NCI-H187 treated with DMSO at 0.1 percent for 48 hours (cell line): ENCODE measurements around the gene TAC3.
"Not testable (repeated sequence)": the region's sequence is repeated elsewhere in the genome, so short reads cannot be mapped to it uniquely, and the experiment has no call there.

Source experiments
- DNase-seq: peaks from one replicate; lab custom pipeline; 2025; lab: John Stamatoyannopoulos, UW

Gene TAC3

DNA sequence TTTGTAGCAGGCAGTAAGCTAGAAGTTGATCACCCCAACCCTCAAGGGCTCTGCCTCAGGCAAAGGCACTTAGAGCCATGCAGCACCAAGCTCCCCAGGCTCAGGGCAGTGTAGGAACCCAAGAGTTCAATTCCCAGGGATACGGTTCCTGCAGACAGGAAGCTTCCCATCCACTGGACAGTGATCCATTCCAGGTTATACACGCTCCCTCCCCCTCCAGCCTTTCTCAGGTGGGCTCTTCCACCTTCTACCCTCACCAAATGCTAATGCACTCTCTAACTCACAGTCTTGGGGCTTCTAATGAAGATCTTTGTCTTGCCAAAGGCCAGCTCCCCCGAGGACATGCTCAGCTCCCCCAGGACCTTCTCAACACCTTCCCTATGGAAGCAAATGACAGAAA lies 20.9 kb upstream of the TAC3 start:
- DNase-seq = no peak

DNA sequence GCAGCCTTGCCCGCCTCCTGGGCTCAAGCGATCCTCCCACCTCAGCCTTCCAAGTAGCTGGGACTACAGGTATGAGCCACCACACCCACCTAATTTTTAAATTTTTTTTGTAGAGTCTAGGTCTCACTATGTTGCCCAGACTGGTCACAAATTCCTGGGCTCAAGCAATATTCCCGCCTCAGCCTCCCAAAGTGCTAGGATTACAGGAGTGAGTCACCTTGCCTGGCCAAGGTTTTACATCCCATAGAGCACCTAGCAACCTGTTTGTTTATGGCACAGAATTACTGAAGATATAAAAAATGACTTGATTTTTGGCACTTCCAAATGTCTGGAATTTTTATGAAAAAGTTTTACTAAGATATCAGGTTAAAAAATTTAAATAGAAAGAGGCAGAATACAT lies 17.1 kb upstream of the TAC3 start:
- DNase-seq = no peak

DNA sequence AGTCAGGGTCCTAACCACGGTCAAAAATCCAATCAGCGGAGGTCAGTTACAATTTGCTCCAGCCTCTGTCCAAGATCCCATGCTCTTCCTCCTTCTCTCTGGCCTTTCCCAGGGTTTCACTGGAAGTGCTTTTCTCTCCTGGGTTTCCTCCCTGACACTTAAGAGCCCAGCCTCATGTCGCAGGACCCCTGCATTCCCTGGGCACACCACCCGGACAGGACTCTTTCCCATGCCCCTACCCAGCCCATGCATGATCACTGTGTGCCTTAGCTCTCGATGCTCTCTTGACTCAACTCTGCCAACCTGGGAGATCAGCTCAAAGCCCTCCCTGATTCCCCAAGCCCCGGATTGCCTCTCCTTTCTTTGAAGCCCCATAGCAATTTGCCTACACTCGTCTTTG lies 15.5 kb upstream of the TAC3 start:
- DNase-seq = no peak

DNA sequence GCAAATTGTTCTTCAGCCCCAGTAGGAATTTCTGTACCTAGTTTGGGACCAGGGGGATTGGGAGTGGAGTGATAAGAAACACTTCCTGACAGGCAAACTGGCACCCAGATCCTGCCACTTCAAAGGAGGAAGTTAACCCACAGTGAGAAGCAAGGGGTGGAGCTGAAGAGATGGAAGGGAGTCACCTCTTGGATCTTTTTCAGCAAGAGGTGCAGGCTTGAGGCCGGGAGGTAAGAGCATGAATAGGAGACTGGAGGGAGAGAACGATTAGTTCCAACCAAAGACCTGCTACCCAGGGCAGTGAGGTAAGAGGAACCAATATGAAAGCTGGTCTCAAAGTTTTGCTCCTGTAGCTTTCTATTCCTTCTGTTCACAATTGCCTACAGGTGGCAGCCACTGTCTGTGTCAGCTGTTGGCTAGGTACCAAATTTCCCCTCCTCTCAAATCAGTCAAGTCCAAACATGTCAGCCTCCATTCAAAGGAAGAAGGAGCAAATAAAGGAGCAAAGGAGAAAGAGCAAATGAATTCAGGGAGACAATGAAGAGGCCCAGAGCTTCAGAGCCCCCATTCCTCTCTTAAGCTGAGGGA lies 14.9 kb upstream of the TAC3 start:
- DNase-seq = peak; percentile 71

DNA sequence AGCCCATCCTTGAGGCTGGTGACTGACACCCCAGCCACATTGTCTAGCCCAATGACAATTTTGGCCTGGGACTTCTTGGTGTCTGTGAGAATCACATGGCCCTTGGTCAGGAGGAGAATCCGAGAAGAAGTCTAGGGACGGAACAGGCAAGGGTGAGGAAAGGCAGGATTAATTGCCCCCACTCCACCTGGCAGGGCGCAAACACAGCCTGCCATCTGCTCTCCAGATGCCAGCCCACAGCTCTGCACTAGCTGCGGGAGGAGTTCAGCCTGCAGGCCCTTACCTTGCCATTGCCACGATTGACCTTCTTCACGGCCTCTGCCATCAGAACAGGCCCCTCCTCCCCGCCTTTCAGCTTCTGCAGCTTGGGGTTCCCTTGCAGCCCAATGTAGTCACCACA lies 13.1 kb upstream of the TAC3 start:
- DNase-seq = no peak

DNA sequence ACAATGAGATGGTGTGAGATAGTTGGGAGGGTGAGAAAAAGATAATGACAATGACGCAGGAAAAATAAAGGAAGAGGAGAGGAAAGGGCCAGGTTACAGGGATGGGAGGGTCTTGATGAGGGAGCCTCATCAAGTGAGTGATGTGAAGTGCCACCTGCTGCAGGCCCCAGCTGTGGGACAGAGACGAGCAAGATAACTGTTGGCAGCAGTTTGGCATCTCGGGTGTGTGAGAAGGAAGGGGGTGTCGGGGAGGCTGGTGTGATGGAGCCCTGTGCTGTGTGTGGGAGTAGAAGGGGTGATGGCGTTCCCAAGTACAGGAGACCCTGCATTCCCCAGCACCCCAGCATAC lies 11.4 kb upstream of the TAC3 start:
- DNase-seq = no peak

DNA sequence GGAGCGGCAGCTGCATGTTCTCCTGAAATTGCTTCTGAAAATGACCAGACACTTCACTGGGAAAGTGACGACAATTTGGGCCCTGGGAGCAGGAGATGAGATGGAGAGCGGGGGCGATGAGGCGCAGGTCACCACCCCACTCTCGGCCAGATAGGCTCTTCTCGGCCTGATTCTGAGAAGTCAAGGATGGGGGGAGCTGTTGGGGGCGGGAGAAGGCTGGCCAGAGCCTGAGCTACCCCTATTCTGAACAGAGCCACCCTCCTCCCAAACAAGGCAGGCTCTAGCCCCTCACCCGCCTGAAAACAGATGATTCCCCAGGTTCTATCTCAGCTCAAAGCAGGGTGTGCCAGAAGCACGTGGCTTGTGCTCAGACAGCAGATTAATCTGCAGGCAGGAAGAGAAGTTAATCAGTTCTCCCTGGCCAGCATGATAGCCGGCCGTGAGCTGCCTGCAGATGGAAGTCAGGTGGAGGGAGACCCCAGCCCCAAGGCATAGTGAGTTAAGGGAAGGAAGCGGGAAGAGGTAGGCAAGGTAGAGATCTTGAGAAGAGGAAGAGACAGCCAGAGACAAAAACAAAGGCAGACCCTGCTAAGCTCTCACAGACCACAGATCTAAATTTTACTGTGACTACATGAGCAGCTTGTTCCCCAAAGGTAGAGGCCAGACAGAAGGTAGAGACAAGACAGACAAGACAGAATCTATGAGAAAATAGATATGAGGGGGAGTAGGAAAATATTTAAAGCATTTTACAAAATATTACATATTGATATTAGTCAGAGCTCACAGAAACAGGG lies 10.9 kb upstream of the TAC3 start:
- DNase-seq = no peak

DNA sequence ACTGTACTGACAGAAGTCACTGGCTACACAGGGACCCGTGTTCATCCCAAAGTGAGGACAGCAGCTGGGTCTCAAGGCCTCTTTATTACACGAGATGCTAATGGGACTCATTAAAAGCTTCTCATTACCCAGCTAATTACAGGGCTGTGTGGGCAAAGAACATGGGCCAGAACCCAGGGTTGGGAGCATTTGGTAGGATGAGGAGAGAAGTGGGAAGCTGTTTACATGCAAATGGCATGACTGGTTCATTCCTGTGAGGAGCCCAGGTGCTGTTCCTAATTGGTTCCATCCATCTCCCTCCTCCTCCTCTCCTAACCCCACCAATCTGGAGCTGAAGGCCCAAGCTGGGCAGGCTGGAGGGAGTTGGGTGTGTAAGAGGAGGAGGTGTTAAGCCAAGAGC lies 8.9 kb upstream of the TAC3 start:
- DNase-seq = no peak

DNA sequence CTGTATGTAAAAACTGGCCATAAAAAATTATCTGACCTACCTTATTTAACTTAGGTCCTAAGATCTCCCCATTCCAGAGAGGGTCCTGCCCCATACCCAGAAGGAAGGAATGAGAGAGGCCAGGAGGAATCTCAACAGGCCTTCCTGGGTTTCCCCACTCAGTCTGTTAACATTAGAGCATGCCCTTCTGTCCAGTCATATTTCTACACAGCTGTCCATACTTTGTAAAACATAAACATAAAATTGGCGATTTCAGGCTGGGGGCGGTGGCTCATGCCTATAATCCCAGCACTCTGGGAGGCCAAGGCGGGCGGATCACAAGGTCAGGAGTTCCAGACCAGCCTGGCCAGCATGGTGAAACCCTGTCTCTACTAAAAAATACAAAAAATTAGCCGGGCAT lies 6.0 kb upstream of the TAC3 start:
- not testable (repeated sequence) for DNase-seq

DNA sequence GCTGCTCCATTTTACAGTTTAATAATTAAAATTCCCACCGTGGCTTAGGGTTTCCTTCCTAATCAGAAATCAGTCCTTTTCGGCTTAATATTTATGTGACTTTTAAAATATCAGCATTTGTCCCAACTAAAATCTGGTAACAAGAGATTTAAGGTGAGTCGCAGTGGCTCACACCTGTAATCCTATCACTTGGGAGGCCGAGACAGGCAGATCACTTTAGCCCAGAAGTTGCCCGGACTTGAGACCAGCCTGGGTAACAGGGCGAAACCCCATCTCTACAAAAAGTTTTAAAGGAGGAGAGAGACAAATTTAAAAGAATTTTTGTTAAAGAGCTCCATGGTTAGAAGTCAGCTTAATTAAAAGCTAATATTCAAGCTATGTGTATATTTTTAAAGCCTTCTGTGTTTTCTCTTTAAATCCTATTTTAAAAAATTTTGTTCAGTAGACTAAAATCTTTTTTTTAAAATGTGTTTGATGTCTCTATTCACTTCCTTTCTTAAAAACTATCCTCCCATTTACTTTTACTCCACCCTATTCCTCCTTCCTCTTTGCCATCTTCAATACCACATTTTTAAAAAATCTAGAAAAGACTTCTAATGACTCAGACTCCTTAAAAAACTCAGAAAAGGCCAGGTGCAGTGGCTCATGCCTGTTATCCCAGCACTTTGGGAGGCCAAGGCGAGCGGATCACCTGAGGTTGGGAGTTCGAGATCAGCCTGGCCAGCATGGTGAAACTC lies 3.8 kb upstream of the TAC3 start:
- DNase-seq = no peak

DNA sequence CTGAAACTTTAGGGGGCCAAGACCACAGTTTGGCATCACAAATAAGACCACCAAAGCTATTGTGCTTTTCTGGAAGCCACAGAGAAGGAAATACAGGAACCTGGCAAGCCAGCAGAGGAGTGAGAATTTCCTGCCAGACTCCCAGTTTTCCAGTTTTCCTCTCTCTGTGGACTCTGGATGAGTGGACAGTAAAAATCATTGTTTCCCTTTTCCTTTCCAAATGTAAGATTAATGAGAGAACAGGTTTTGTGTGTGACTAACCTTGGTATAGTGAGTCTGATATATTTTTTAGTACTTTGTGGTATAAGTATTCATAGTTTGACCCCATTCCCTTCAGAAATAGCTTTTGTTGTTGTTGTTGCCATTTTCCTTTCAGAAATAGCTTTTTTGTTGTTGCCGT lies 2.6 kb upstream of the TAC3 start:
- no peak for DNase-seq

DNA sequence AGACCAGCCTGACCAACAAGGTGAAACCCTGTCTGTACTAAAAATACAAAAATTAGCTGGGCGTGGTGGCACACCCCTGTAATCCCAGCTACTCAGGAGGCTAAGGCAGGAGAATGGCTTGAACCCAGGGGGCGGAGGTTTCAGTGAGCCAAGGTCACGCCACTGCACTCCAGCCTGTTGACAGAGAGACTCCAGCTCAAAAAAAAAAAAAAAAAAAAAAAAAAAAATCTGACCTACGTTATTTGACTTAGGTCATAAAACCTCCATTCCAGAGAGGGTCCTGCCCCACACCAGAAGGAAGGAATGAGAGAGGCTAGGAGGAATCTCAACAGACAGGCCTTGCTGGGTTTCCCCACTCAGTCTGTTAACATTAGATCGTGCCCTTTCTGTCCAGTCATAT lies 2.0 kb upstream of the TAC3 start:
- DNase-seq = not testable (repeated sequence)

DNA sequence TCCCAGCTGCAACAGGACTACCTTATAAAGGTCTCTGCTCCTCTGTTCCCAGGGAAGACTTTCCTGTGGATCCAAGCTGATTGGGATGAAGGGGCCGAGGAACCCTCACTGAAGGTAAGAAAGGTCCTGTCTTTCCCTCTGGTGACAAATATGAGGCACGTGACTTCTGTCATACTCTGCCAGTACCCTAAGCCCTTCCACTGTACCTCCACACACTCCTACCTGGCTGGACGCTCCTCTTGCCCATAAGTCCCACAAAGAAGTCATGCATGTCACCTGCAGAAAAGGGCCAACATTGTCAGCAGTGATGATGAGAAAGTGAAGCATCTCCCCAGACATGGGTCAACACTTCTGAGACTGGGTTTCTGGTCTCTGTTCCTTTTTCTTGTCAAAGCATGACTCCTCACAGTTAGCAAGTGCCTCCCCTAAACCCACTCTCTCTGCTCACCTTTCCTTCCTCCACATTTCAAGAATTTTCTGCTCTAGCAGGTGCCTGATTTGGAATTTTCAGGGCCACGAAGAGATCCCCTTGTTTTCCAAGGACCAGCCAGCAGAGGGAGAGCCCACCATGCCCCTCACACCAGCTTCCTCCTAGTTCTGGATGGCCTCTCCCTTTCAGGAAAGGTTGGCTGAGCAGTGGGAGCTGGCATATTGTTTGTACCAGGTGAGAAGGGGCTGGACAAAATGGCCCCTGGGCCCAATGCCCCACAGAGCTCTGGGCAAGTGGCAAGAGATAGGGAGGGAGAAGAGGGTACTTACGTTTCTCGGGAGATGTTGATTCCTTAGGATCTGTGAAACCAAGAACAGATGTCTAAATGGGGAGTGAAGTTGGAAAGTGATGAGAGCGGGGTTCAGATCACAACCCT lies 3.5 kb downstream of the TAC3 start:
- DNase-seq = no peak

DNA sequence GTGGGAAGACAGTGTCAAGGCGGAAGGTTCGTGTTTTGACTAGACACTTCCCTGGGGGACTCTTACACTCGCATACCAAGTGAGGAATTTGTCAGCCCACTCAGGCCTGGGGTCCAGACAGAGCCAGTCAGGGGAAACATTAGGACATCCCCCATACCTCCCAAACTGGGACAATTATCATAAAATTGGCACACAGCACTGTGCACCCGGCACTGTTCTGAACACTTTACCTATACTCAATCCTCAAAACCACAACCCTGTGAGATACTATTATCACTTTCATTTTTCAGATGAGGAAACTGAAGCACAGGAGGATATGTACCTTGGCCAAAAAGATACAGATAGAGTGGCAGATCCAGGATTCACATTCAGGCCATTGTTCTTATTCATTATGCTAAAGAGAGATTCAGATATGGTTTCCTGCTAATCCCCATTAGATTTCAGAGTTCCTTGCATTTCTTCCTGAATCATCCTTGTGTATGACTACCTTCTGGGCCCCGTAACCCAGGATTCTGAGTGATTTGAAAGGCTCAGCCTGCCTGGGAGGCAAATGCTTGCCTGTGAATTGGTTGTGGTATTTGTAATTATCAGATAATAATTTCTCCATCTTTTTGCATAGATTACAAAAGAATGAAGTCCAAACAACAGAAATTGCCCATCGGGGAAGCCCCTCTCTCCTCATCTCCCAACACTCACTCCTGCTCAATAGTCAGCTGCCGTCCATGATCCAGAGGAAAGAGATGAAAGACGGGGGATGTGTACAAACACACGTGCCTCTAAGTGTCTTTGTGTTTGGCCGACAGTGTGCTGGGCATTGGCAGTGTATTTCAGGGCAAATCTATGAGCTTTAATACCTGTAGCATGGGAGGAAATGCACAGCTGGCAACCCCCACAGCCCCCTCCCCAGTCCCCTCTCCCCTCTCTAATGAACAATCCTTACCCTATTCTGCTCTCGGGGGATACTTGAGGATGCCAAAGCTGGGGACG lies 4.6 kb downstream of the TAC3 start:
- no peak for DNase-seq

DNA sequence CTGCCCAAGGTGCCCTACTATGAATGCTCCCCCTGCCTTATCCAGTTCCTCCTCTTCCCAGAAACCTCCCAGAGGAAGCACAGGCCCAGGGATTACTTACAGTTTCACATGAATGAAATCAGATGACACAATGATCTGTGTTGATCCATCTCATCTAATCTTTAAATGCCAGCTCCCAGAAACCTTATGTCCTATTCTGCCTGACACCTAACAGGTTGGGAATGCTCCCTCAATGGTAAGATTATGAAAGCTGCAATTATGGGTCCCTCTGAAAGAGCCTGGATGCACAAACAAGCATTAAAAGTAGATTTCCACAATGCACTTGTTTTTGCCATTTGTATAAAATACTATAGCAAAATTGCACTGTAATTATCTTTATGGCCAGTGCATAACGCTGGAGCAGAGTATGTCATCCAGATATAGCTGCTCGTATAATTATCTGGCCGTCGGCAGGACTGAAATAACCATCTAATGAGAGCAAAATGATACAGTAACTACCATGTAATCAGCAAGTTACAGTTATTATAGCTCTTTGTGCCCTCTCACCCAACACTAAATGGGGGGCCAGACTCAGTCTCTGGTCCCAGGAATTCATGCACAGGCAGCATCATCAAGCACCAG lies 5.6 kb downstream of the TAC3 start:
- DNase-seq = no peak

DNA sequence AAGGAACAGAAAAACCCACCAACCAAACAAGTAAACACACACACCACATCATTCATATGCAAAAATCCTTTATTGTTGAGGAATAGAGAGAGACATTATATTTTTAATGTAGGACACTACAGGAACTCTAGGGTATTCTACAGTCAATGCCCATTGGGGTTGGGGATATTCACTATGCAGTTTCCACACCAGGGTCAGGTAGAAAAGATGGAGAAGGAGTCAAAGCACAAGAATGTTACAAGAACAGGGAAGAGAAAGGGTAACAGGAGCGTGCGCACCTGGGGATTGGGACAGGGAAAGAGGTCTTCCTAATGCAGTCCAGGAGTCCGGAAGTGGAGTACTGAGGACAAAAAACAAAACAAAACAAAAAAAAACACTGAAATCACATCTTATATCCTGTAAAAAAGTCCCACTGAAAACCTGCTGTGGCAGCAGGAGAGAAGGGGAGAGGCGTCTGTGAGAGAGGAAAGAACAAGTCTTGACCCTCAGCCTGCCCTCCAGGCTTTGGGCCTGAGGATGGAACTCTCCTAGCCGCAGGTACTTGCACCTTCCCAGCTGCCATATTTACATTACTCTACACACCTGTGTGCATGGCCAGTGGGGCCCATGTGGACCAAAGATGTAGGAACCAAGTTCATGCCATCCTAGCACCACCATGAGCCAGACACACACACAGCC lies 6.2 kb downstream of the TAC3 start:
- no peak for DNase-seq

DNA sequence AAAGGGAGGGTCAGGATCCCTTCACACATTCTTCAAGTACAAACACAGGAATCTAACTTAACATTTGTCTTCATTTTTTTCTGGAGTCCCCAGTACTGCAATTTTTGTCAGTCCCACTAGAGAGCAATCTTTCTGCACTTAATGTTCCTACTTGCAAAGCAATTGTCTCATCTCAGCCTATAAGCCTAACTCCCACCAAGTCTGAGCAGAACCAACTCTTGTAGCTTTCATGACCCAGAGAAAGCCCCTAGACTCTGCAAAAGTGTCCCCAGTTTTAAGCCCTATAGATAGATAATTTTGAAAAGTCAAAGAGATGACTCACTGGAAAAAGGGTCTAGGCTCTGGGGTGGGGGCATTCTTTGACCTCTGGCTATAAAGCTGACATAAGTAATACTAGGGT lies 8.2 kb downstream of the TAC3 start:
- DNase-seq = peak; percentile 40

DNA sequence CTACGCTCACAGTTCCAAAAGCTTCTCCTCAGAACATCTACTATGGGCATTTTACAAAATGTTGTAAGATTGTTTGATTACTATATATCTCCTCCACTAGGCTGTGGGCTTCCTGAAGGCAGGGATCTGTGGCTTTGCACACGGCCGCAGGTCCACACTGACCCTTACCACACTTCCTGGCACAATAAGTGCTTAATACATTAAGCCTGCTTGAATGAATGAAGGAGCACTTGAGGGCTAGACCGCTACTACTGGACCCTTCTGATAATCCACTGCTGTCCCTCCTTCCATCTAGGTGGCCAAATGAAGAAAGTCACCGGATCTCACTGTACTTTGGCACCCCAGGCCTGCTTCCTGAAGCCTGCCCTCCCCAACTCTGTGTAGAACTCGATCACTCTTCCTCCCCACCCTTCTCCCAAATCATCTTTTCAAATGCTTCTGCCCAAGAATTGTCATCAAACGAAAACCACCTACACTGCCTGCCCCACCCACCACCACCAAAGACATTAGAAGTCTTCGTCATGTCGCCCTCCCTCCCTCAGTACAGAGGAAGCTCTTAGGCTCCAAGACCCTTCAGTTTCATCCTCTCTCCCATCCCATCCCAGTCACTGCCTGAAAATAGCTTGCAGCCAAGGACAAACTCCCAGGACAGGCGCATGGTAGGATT lies 9.4 kb downstream of the TAC3 start:
- no peak for DNase-seq

DNA sequence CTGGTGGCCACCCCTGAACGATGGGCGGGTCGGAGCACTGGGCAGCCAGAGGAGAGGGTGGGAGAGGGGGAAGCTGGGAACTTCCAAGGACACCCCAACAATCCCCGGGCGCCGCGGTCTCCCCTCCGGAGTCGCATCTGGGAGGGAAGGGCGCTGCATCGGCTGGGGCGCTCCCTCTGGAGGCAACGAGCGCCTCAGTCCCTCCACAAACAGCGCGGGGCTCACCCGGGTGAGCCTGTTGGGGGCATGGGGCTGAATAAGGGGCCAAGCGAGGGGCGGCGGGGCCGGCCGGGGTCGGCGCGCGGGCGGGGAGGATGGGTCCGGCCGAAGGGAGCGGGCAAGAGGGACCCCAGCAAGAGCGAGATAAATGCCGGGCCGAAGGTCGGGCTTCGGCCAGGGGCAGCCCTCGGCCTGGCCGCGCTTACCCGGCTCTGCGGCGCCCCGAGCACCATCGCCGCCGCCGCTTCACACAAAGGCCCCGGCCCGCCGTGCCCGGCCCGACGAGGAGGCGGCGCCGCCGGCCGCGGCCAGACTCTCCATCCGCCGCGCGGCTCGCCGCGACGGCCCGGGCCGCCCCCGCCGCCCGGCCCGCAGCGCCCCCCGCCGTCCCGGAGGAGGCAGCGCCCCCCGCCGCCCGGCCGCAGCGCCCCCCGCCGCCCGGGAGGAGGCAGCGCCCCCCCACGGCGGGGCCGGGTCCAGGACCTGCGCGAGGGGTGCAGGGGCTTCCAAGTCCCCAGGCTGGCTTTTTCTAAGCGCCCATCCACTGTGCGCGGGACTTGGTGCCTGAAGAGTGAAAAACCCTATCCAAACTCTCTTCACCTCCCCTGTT lies 10.1 kb downstream of the TAC3 start, which contains the start of gene ZBTB39:
ZBTB39 (minus strand) TSS at position 567 of the 829 bp plus-strand sequence. CDS start 1,629 bp downstream, outside the sequence.
- DNase-seq = no peak
